NB4 (cell line): Measurements from ENCODE around the gene KRTAP10-2.

Source experiments
- DNase-seq: peaks from one replicate; pipeline ENCODE4 v3.0.0; 2010; ENCODE audit warnings: low read depth
- H3K4me3 ChIP-seq: one replicate; pipeline ENCODE4 v1.5.1; 2011; ENCODE audit warnings: mild to moderate bottlenecking, low read depth, low read length, moderate library complexity
- CTCF ChIP-seq: IDR thresholded peaks from one replicate; pipeline ENCODE4 v1.5.1; 2012; ENCODE audit warnings: low read depth, low read length
- MAX ChIP-seq: IDR thresholded peaks from 2 replicates; pipeline ENCODE4 v1.6.1; 2011; ENCODE audit warnings: low read depth, low read length
- MYC ChIP-seq: IDR thresholded peaks from 2 replicates; pipeline ENCODE4 v1.6.1; 2011; ENCODE audit warnings: low read depth, low read length
- POLR2A ChIP-seq: IDR thresholded peaks from 2 replicates; pipeline ENCODE4 v1.6.1; 2011; ENCODE audit warnings: mild to moderate bottlenecking; ENCODE audit not compliant: insufficient read length; ENCODE audit errors: extremely low read depth

The KRTAP10-2 gene

GRCh38 chr21:44526096-44526997, 25.0 kb downstream of the KRTAP10-2 start:
- no peak for TF ChIP-seq POLR2A
- no peak for TF ChIP-seq MYC
- TF ChIP-seq MAX: no peak
- no peak for TF ChIP-seq CTCF

GRCh38 chr21:44525391-44526095, 25.8 kb downstream of the KRTAP10-2 start:
- H3K4me3 ChIP-seq: no peak overlapping the region
- no peak for DNase-seq
- no peak for TF ChIP-seq MYC
- no peak for TF ChIP-seq POLR2A
- no peak for TF ChIP-seq MAX
- TF ChIP-seq CTCF: no peak

More at GRCh38 chr21:44526096-44526997, 25.0 kb downstream of the KRTAP10-2 start:
- H3K4me3 ChIP-seq: no peak overlapping the region
- no peak for DNase-seq

GRCh38 chr21:44524414-44525371, 26.6 kb downstream of the KRTAP10-2 start:
- no peak overlapping the region for H3K4me3 ChIP-seq
- no peak for DNase-seq
- TF ChIP-seq POLR2A: no peak
- TF ChIP-seq MAX: no peak
- TF ChIP-seq CTCF: no peak
- TF ChIP-seq MYC: no peak

GRCh38 chr21:44523567-44524413, 27.5 kb downstream of the KRTAP10-2 start:
- DNase-seq: no peak
- no peak overlapping the region for H3K4me3 ChIP-seq
- TF ChIP-seq POLR2A: no peak
- no peak for TF ChIP-seq MYC
- no peak for TF ChIP-seq MAX
- TF ChIP-seq CTCF: no peak

GRCh38 chr21:44522753-44523204, 28.5 kb downstream of the KRTAP10-2 start:
- no peak overlapping the region for H3K4me3 ChIP-seq
- no peak for TF ChIP-seq CTCF
- no peak for TF ChIP-seq MAX
- no peak for TF ChIP-seq POLR2A
- no peak for TF ChIP-seq MYC
- DNase-seq: no peak
